ENCODE data around the gene RNPEP. TPM values are rescaled to one million over a fixed set of nuclear protein-coding genes. Genes with fewer than 3 reads are reported as not detected.
A peak's percentile ranks its signal among the peaks of the same experiment; 100 is the strongest.
"Not testable (repeated sequence)": the region's sequence is repeated elsewhere in the genome, so short reads cannot be mapped to it uniquely, and the experiment has no call there.

RNPEP gene
- total RNA-seq, 2 donors from 2014 or later = 142 to 147 TPM

- Histone ChIP-seq H3K4me1 (no peaks in the 10 kb centered on the region), H3K9ac (ENCODE audit: low read depth in 2 of 2, low read length in 2 of 2) (peak overlapping the region; percentile 80 to 98), H3K4me3 (peak overlapping the region; percentile 65), H3K27me3 (no peaks in the 10 kb centered on the region), H3K36me3 (peaks cover 9% of the 10 kb centered on the region), H3K9me3 (no peaks in the 10 kb centered on the region), H3K27ac (peak overlapping the region; percentile 93)
- no peak for TF ChIP-seq CTCF (IDR thresholded peaks at IDR 0.05)
- DNase-seq = peak; percentile 47
- intact Hi-C loops (cut with DNase I) = no loop called here
These were observed 33.8 kb downstream of the RNPEP start for GRCh38 chr1:202016022-202016810.

DNA sequence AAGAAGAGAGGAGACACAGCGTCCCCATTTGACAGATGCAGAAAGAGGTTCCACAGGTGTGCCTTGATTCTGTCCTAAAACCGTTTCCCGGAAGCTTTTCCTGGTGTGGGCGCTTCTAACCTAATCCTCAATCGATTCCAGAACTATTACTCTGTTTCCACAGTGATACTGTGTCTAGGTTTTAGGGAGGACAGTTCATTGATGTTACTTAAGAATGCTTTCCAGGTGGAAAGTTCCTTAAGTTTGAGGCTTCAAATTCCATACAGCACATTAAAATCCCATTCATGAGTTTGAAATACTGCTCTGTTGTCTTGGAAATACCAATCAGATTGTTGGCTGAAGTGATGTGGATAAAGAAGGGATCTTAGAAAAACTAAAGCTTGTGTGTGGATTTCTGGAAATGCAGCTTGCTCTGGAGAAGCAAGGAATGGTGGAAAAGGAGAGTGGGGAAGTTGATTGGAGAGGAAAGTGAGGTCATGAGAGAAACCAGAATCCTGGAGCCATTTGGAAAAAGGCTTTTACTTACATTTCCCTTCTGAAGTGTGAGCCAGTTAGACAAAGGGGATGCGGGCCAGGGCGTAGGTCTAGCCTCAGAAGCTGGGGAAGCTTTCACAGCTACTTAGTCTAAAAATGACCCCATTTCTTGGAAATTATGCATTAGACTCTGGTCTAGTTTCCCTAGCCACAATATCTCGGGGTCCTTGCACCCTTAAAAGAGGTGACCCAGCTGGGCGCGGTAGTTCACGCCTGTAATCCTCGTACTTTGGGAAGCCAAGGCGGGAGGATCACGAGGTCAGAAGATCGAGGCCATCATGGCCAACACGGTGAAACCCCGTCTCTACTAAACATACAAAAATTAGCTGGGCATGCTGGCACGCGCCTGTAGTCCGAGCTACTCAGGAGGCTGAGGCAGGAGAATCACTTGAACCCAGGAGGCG lies 34.6 kb downstream of the RNPEP start:
- Histone ChIP-seq H3K9ac (ENCODE audit: low read depth in 2 of 2, low read length in 2 of 2) (peak overlapping the region; percentile 57 to 98), H3K4me3 (no peak overlapping the region), H3K36me3 (peaks cover 7% of the 10 kb centered on the region), H3K27ac (peak overlapping the region; percentile 93), H3K9me3 (no peaks in the 10 kb centered on the region), H3K27me3 (no peaks in the 10 kb centered on the region), H3K4me1 (no peaks in the 10 kb centered on the region)
- intact Hi-C loops (cut with DNase I) = no loop called here
- no peak for TF ChIP-seq CTCF (IDR thresholded peaks at IDR 0.05)
- peak; percentile 76 for DNase-seq

DNA sequence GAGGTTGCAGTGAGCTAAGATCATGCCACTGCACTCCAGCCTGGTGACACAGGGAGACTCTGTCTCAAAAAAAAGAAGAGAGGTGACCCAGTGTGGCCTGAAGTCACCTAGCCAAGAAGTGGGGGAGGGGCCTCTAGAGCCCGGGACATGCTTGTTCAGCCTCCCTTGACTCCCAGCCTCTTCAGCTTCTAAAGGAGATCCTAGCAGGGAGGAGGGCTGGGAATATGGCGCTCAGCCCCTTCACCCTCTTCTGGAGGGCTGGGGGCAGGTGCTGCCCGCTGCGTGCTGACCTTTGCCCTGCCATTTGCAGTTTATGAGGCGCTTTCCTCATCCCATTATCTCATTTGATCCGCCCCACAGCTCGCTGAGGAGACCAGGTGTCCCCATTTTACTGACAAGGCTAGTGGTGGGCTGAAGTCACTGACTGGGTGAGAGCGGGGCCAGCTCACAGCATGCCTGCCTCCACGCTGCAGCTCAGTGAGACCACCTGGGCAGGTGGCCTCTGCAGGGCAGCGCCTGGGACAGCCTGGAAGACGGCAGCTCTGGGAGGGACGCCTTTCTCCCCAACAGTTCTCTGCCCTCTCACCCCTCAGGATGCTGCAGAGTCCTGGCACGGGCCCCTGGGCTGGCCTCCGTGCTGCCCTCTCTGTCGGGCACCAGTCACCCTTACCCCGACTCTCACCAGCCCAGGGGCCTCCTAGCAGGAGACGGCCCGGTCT lies 35.5 kb downstream of the RNPEP start:
- peak overlapping the region; percentile 28 to 98 for H3K9ac ChIP-seq (ENCODE audit: low read depth in 2 of 2, low read length in 2 of 2)
- no peaks in the 10 kb centered on the region for H3K27me3 ChIP-seq
- peak overlapping the region; percentile 2 for H3K4me3 ChIP-seq
- no peak for TF ChIP-seq CTCF (IDR thresholded peaks at IDR 0.05)
- intact Hi-C loops (cut with DNase I) = loop anchor here (2.0 kb wide), 1 partner anchor 69 kb away; no protein-coding TSS in a partner anchor
- DNase-seq = peak; percentile 93
- H3K9me3 ChIP-seq = no peaks in the 10 kb centered on the region
- H3K27ac ChIP-seq = peak overlapping the region; percentile 93
- H3K4me1 ChIP-seq = no peaks in the 10 kb centered on the region
- H3K36me3 ChIP-seq = no peaks in the 10 kb centered on the region

DNA sequence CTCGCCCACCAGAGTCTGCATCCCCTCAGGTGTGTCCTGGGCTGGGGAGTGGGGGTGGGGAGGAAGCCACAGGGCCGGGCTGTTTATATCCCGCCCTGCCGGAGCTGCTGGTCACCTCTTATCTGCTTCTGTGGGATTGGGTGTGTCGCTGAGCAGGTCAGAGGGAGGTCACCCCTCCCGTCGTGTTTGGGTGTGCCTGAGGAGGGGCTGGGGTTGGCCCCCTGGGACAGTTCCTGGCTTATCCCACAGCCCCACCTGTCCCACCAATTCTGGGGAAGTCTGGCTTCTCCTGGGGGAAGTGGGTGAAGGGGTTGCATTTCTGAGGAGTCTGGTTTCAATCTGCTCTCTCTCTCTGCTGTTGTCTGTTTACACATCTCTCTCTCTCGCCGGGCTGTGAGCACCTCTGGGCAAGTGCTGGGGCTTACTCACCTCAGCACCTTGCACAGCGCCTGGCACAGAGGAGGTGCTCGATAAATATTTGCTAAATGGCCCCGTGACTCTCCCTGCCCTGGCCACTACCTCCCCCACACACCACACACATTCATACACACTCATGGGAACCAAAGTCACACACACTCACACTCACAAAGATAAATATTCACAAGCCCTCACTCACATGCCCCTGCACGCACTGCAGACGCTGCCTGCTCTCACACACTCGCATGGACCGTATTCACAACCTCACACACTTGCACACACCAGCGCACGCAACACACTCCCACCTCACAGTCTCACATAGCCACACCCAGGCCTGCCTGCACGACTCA lies 36.2 kb downstream of the RNPEP start:
- Histone ChIP-seq H3K9me3 (no peaks in the 10 kb centered on the region), H3K36me3 (no peaks in the 10 kb centered on the region), H3K27me3 (no peaks in the 10 kb centered on the region), H3K27ac (peak overlapping the region; percentile 93), H3K4me1 (peaks cover 5% of the 10 kb centered on the region), H3K9ac (ENCODE audit: low read depth in 2 of 2, low read length in 2 of 2) (peak overlapping the region; percentile 73 to 98), H3K4me3 (peak overlapping the region; percentile 2)
- DNase-seq = peak; percentile 89
- intact Hi-C loops (cut with DNase I) = loop anchor here (2.0 kb wide), 1 partner anchor 68 kb away; no protein-coding TSS in a partner anchor
- TF ChIP-seq CTCF (IDR thresholded peaks at IDR 0.05) = no peak

GRCh38 chr1:202019235-202019558 lies 36.7 kb downstream of the RNPEP start:
- H3K36me3 ChIP-seq, H3K4me3 ChIP-seq, DNase-seq, H3K4me1 ChIP-seq, H3K9me3 ChIP-seq, H3K27me3 ChIP-seq: not testable (repeated sequence)
- Histone ChIP-seq H3K9ac (ENCODE audit: low read depth in 2 of 2, low read length in 2 of 2) (peak overlapping the region; percentile 73 to 98), H3K27ac (peak overlapping the region; percentile 93)
- intact Hi-C loops (cut with DNase I) = loop anchor here (2.0 kb wide), 1 partner anchor 68 kb away; no protein-coding TSS in a partner anchor

All from colonic mucosa (tissue), 4 donors.